ENCODE data around the gene C1GALT1C1L.
"Not testable (repeated sequence)": the region's sequence is repeated elsewhere in the genome, so short reads cannot be mapped to it uniquely, and the experiment has no call there.

C1GALT1C1L gene

GRCh38 chr2:43676322-43677050, at the start of gene C1GALT1C1L:
Gene C1GALT1C1L (minus strand): TSS chr2:43676429. CDS start chr2:43676322, 107 bp downstream.
- DNase-seq, result peak; percentile 58

- DNase-seq, result no peak
Observed at GRCh38 chr2:43725711-43726246, 49.5 kb upstream of the C1GALT1C1L start.

DNA sequence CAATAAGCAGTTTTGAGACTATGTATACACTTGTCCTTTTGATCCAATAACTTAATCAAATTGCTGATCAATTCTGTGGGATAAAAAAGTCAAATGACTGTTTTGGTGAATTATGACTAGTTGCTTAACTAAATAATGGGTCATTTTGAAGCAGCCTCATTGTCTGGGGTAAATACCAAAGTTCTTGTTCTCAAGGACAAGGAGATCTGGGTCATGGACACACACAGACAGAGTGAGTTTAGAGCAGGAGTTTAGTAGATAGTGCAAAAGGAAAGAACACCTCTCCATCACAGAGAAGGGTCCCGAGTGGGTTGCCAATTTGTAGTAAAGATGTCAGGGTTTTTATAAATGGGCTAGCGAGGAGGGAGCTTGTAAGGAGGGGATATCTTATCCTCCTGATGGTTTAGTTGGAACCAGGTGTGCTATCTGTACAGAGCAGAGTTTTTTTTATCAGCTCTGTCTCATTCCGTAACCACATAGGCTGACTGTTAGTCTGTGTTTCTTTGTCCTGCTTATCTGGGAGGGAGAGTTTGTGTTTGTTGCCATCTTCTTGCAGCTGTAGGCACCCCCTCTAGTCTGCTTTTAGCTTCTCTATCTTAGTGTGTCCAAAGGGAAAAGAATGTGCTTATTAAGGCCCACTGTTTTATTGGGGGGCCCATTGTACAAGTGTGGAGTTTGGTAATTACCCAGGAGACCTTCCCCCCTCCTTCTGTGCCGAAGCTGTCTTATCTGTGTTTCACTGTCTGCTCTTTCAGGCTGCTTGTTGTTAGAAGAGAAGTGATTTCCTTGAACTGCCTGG, 48.7 kb upstream of the C1GALT1C1L start:
- DNase-seq, result peak; percentile 7

GRCh38 chr2:43718530-43719124, 42.4 kb upstream of the C1GALT1C1L start:
- no peak for DNase-seq

DNA sequence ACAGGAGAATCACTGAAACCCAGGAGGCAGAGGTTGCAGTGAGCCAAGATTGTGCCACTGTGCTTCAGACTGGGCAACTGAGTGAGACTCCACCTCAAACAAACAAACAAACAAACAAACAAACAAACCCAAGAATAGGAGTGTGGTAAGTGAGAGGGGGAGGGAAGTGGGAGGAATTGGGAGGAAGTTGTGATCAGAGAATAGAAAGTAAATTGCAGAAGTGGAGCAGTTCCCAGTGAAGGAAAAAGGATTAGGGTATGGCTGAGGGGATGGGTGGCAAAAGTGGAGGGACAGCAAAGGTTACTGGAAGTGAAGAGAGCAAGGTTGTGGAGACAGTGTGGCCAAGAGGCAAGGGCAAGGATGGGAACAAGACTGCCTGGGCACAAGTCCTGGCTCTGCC, 41.1 kb upstream of the C1GALT1C1L start:
- DNase-seq, result no peak

DNA sequence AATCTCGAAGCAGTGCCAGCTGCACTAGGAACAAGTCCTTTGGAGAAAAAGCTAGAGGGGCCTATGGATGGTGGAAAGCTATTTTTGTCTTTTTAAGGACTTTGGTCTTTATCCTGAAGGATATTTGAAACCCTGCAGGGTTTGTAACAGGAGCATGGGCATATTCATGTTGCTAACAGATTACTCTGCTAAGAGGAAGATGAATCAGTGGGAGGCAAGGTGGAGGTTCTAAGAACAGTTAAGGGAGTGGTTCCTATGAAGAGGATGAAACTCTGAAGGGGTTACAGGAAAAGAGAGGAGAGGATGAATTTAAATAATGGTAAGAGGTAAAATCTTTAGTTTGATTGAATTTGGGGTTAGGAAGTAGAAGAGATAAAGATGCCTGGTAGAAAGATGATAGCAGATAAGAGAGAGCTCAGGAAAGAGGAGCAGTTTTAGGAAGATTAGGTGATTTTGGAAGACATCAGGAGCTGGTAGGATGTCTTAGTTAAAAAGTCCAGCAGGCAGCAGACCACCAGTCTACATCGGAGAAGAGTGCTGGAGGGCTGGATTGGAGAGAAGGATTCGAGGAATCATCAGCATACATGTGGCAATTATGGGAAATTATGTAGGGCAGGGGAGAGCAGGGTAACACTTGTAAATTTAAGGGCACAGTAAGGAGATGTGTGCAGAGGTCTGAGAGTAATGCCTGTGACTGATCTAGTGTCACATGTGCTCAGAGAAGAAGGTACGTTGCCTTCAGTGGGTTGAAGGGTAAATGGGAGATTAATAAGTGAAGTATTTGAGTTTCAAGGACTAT, 39.3 kb upstream of the C1GALT1C1L start:
- DNase-seq, result no peak

DNA sequence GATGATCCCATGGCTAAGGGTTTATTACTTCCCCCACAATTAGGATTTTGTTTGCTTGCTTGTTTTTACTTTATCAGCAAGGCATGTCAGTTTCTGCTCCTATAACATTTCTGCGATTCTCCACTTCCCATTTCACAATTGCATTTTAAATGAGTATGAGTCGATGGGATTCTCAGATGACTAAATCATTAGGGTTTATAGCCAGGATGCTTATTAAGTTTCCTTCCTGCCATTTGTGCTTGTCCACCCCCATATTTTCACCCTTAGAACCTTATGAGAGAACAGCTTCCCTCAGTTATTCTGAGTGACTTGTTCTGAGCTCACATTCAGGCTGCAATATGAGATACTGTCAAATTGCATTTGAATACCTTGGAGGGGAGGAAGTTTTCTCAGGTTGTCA, 37.9 kb upstream of the C1GALT1C1L start:
- DNase-seq, result no peak

DNA sequence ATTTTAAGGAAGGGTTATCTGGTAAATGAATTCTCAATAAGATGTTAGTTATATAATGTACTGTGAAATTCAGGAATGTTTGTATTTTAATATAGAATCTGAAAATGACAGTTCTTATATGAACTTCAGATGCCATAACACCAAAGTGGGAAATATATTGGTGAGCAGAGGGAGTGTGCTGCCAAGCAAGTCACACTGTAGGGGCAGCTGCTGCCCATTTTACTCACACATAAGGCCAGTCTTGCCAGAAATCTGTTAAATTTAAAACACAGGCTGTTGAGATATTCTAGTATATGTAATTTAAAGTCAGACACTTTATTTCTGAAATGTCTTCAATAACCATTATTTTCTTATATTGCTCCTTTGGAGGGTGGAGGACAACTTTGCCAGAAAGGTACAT, 34.6 kb upstream of the C1GALT1C1L start:
- no peak for DNase-seq

- DNase-seq, result no peak
Observed at GRCh38 chr2:43708891-43709290, 32.7 kb upstream of the C1GALT1C1L start.

GRCh38 chr2:43708178-43708577, 31.9 kb upstream of the C1GALT1C1L start:
- DNase-seq, result no peak

DNA sequence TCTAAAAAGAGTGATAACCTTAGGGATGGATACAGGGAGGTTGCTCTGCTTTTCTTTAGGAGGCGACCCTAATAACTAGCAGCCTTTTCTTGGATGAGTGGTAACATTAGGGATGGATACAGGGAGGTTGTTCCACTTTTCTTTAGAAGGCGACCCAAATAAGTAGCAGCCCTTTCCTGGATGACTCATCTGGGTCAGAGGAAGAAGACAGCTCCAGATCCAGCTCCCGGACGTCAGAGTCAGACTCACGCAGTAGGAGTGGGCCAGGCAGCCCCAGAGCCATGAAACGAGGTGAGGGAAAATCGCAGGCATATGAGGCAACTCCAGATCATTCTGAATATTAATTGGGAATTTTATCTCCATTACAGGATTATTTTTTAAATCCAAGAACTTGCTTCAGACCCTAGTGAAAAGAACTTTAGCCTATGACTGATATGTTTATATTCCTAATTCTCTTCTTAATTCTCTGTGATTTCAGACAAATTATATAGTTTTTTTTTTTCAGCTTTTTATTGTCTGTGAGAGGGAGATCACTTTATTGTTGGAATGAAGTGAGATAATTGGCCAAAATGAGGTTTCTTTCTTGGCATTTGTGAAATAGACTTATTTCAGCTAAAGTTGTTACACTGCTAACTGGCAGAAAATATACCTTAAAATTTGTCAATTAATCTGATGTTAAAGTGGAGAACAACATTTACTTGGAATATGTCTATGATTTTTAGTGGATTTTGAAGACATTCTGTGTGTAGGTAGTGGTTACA, 31.2 kb upstream of the C1GALT1C1L start:
- no peak for DNase-seq

- DNase-seq, result no peak
Observed at GRCh38 chr2:43701111-43701510, 24.9 kb upstream of the C1GALT1C1L start.

DNA sequence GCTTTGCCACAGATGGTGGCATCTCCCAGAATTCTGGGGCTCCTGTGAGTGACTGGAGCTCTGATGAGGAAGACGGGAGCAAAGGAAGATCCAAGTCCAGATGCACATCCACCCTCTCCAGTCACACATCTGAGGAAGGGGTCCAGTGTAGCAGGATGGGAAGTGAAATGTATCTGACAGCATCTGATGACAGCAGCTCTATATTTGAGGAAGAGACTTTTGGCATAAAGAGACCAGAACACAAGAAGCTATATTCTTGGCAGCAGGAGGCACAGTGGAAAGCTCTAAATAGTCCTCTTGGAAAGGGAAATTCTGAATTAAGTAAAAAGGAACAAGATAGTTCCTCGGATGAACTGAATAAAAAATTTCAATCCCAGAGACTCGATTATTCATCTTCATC, 23.5 kb upstream of the C1GALT1C1L start:
- no peak for DNase-seq

DNA sequence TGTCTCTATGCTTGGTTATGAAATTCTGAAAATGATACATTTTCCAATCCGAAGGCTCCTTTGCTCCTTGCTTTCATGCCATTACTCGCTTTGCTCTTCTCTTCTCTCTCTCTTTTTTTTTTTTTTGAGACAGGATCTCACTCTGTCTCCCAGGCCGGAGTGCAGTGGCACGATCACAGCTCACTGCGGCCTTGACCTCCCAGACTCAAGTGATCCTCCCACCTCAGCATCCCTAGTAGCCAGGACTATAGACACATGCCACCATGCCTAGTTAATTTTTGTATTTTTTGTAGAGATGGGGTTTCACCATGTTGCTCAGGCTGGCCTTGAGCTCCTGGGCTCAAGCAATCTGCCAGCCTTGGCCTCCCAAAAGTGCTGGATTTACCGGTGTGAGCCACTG, 21.9 kb upstream of the C1GALT1C1L start:
- not testable (repeated sequence) for DNase-seq

- no peak for DNase-seq
Observed at GRCh38 chr2:43692428-43692994, 16.3 kb upstream of the C1GALT1C1L start.

GRCh38 chr2:43689999-43690398, 13.8 kb upstream of the C1GALT1C1L start:
- DNase-seq, result no peak

DNA sequence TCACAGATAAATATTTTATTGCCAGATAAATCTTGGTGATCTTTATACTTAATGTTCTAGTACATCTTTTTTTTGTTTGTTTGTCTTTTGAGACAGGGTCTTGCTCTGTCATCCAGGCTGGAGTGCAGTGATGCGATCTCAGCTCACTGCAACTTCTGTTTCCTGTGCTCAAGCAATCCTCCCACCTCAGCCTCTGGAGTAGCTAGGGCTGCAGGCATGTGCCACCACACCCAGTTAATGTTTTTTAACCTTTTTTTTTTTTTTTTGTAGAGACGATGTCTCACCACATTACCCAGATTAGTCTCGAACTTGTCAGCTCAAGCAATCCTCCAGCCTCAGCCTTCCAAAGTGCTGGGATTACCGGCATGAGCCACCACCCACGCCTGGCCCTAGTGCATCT, 9.1 kb upstream of the C1GALT1C1L start:
- DNase-seq, result no peak

- not testable (repeated sequence) for DNase-seq
Observed at GRCh38 chr2:43677783-43678182, 1.6 kb upstream of the C1GALT1C1L start.

GRCh38 chr2:43675646-43676321, 445 bp downstream of the C1GALT1C1L start:
- DNase-seq, result no peak

- DNase-seq, result no peak
Observed at GRCh38 chr2:43657241-43657640, 19.0 kb downstream of the C1GALT1C1L start.

DNA sequence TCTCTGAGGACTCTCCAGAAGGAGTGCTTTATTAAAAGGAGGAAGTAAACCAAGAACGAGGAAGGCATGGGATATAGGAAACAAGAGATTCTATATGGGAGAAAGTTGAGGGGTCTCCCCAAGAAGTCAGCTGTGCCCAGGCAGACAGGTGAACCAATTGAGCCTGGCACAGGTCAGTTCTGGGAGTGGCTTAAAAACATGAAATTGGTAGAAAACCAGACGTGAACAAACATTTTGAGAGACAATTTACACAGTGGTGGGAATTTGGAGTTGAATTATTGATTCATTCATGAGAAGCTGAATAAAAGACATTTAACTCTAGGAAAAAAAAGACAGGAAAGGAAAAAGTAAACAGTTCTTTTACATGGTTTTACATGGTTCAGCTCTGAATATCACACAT, 22.7 kb downstream of the C1GALT1C1L start:
- no peak for DNase-seq
